Choroid plexus epithelial cell (primary cell): ENCODE data around the gene NIPSNAP3A.

Experiments
- DNase-seq: peaks from one replicate; pipeline ENCODE4 v3.0.0-alpha.2; 2010; ENCODE audit warnings: low read depth
- H3K4me3 ChIP-seq: 2 replicates; pipeline ENCODE4 v1.5.1; 2011; ENCODE audit warnings: low read depth, mild to moderate bottlenecking, control low read depth, low read length, moderate library complexity
- TF ChIP-seq, protein P1 (sequence below): conservative IDR thresholded peaks from 2 replicates; pipeline ENCODE4 v1.5.1; 2011; ENCODE audit warnings: low read depth, mild to moderate bottlenecking, control low read depth, inconsistent platforms, low read length, moderate library complexity

Gene NIPSNAP3A

GRCh38 chr9:104743376-104743985 is 4.0 kb upstream of the NIPSNAP3A start:
- TF ChIP-seq, protein P1, sequence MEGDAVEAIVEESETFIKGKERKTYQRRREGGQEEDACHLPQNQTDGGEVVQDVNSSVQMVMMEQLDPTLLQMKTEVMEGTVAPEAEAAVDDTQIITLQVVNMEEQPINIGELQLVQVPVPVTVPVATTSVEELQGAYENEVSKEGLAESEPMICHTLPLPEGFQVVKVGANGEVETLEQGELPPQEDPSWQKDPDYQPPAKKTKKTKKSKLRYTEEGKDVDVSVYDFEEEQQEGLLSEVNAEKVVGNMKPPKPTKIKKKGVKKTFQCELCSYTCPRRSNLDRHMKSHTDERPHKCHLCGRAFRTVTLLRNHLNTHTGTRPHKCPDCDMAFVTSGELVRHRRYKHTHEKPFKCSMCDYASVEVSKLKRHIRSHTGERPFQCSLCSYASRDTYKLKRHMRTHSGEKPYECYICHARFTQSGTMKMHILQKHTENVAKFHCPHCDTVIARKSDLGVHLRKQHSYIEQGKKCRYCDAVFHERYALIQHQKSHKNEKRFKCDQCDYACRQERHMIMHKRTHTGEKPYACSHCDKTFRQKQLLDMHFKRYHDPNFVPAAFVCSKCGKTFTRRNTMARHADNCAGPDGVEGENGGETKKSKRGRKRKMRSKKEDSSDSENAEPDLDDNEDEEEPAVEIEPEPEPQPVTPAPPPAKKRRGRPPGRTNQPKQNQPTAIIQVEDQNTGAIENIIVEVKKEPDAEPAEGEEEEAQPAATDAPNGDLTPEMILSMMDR: peak; percentile 63
- H3K4me3 ChIP-seq: no peak overlapping the region
- DNase-seq: peak; percentile 86

- H3K4me3 ChIP-seq: no peak overlapping the region
- no peak for DNase-seq
- TF ChIP-seq, protein P1: no peak
These were observed 1.6 kb upstream of the NIPSNAP3A start for GRCh38 chr9:104745852-104746251.

DNA sequence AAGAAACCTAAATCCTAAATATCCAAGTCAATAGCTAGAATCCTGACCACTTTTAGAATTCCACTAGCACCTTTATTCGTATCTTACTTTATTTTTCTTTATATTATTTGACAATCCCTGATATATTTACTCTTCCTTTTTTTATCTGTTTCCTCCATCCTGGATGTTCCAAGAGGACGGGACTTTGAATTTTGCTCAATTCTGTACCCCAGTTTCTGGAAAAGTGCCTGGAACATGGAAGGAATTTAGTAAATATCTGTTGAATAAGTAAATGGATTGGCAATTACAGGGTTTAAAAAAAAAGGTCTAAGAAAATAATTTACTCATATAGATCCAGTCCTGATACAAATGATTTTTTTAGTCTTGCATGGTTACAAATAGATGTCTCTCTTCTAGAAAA is 1.2 kb upstream of the NIPSNAP3A start:
- TF ChIP-seq, protein P1: no peak
- DNase-seq: no peak
- H3K4me3 ChIP-seq: no peak overlapping the region

GRCh38 chr9:104746798-104747197 is 685 bp upstream of the NIPSNAP3A start:
- TF ChIP-seq, protein P1: no peak
- peak overlapping the region; percentile 85 for H3K4me3 ChIP-seq
- DNase-seq: no peak

GRCh38 chr9:104747245-104747564 is 278 bp upstream of the NIPSNAP3A start:
- TF ChIP-seq, protein P1: no peak
- DNase-seq: no peak

DNA sequence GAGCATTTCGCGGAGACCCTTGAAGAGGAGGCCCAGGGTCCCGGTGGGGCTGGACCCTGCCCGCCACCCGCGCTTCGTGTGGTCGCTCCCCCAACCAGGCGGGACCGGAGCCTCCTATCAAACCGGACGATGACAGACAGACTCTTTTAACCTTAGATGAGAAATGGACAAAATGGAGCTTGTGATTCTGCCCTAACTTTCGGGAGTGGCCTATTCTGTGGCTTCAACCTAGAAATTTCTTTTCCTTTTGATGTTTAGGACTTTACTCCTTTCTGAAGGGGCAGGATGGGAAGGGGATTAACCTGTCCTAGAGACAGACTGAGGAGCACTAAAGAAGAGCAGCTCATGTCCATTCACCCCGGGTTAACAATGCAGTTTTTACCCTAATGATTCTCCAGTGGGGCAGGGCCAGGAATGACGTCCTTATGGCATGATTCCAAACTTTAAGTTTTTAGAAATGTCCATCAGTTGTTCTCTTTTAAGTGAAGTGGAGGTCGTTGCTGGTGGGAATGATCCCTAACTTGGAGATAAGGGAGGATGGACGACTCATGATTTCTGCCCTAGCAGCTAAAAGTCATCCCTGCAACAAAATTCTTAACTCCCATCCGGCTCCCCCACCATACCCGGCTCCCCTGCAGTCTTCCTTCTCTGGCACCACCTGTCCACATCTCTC is 1.0 kb downstream of the NIPSNAP3A start:
- TF ChIP-seq, protein P1: no peak
- H3K4me3 ChIP-seq: peak overlapping the region; percentile 85
- DNase-seq: peak; percentile 43

More at GRCh38 chr9:104747245-104747564, 278 bp upstream of the NIPSNAP3A start:
- peak overlapping the region; percentile 85 for H3K4me3 ChIP-seq

DNA sequence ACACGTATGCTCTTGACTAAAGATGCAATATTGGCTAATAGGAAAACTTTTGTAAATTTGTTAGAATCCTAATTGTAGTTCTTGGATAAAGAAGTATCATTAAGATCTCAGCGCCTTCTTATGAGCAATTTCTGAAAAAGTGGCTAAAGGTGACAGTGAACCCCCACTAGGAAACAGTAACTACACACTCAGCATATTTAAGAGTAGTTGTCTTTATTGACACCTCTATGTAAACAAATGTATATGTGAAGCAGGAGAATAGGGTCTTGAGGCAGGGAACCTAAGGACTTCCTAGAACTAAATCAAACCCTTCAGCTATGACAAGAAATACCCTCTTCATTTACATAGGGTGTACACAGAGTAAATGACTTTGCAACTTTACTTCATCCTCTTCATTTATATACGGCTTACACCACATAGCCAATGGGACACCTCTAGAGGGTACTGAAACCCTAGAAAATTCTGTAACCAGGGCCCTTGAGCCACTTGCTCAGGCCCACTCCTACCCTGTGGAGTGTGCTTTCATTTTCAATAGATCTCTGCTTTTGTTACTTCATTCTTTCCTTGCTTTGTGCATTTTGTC is 2.8 kb downstream of the NIPSNAP3A start:
- TF ChIP-seq, protein P1: no peak
- no peak overlapping the region for H3K4me3 ChIP-seq
- no peak for DNase-seq
